ENCODE measurements around the gene PSMD9. TPM values are rescaled to one million over a fixed set of nuclear protein-coding genes. Genes with fewer than 3 reads are reported as not detected.
A peak's percentile ranks its signal among the peaks of the same experiment; 100 is the strongest.

The PSMD9 gene
- total and polyA plus RNA-seq, 9 donors, result 24.4 to 58.7 (median 35.5) TPM

- H3K36me3 ChIP-seq, result no peaks in the 10 kb centered on the region
- TF ChIP-seq EP300 (IDR thresholded peaks at IDR 0.05) (no peak), CTCF (IDR thresholded peaks at IDR 0.05) (peak in 2 of 3 donors; percentile 9 to 49)
- H3K4me1 ChIP-seq (ENCODE audit: insufficient read depth), result peaks cover 5% of the 10 kb centered on the region
- intact Hi-C loops (cut with DNase I), result loop anchor here in 3 of 4 donors (5.0 to 10.0 kb wide), 3 partner anchors 60 to 200 kb away; no protein-coding TSS in a partner anchor
- no peaks in the 10 kb centered on the region for H3K9me3 ChIP-seq
- no peaks in the 10 kb centered on the region for H3K27me3 ChIP-seq
- H3K4me3 ChIP-seq, result no peak overlapping the region
- DNase-seq, result peak in 4 of 5 donors; percentile 37 to 63 (median 48)
- no peak overlapping the region for H3K27ac ChIP-seq
- WGBS, 3 donors, result 20 to 29% (median 29%) methylated on average over 7 of the region's 7 CpGs
Observed at GRCh38 chr12:121894633-121895032, 6.0 kb downstream of the PSMD9 start.

- H3K9me3 ChIP-seq, result no peaks in the 10 kb centered on the region
- H3K36me3 ChIP-seq, result peaks cover under 1% of the 10 kb centered on the region
- no peaks in the 10 kb centered on the region for H3K4me1 ChIP-seq (ENCODE audit: insufficient read depth)
- H3K27me3 ChIP-seq, result no peaks in the 10 kb centered on the region
- TF ChIP-seq CTCF (IDR thresholded peaks at IDR 0.05) (no peak), EP300 (IDR thresholded peaks at IDR 0.05) (no peak), POLR2A (IDR thresholded peaks at IDR 0.05) (no peak)
- intact Hi-C loops (cut with DNase I), result loop anchor here in 2 of 4 donors (10.0 kb wide), 2 partner anchors 63 to 203 kb away; no protein-coding TSS in a partner anchor
- H3K4me3 ChIP-seq, result no peak overlapping the region
- 54 to 92% (median 90%) methylated on average over 5 of the region's 5 CpGs for WGBS, 3 donors
- DNase-seq, result no peak
- H3K27ac ChIP-seq, result no peak overlapping the region
Observed at GRCh38 chr12:121898287-121898686, 9.7 kb downstream of the PSMD9 start.

DNA sequence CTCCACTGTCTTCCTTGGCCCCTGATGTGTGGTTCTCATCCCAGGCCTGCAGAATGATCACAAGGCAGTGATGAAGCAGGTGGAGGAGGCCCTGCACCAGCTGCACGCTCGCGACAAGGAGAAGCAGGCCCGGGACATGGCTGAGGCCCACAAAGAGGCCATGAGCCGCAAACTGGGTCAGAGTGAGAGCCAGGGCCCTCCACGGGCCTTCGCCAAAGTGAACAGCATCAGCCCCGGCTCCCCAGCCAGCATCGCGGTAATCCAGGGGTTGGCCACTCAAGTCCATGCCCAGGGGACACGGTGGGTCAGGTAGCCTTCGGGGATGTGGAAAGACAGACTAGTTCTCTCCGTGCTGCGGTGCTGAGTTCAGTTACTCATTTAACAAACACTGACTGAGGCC lies 11.0 kb downstream of the PSMD9 start:
- intact Hi-C loops (cut with DNase I), result loop anchor here in 2 of 4 donors (10.0 kb wide), 2 partner anchors 65 to 205 kb away; no protein-coding TSS in a partner anchor
- no peak overlapping the region for H3K27ac ChIP-seq

GRCh38 chr12:121903202-121903601 lies 14.6 kb downstream of the PSMD9 start:
- DNase-seq, result no peak
- intact Hi-C loops (cut with DNase I), result no loop called here
- H3K36me3 ChIP-seq, result peaks cover 2% of the 10 kb centered on the region

More for the DNA sequence above, 11.0 kb downstream of the PSMD9 start:
- no peak for TF ChIP-seq EP300 (IDR thresholded peaks at IDR 0.05)
- TF ChIP-seq CTCF (IDR thresholded peaks at IDR 0.05), result no peak
- no peak for TF ChIP-seq POLR2A (IDR thresholded peaks at IDR 0.05)
- DNase-seq, result no peak
- Histone ChIP-seq H3K4me1 (ENCODE audit: insufficient read depth) (no peaks in the 10 kb centered on the region), H3K27me3 (no peaks in the 10 kb centered on the region), H3K4me3 (no peak overlapping the region), H3K36me3 (peaks cover 2% of the 10 kb centered on the region), H3K9me3 (no peaks in the 10 kb centered on the region)
- WGBS, 3 donors, result 85 to 93% (median 87%) methylated on average over 14 of the region's 14 CpGs

More at GRCh38 chr12:121903202-121903601, 14.6 kb downstream of the PSMD9 start:
- H3K27me3 ChIP-seq, result no peaks in the 10 kb centered on the region
- H3K4me1 ChIP-seq (ENCODE audit: insufficient read depth), result no peaks in the 10 kb centered on the region
- no peaks in the 10 kb centered on the region for H3K9me3 ChIP-seq
- no peak overlapping the region for H3K4me3 ChIP-seq
- H3K27ac ChIP-seq, result no peak overlapping the region
- WGBS, 3 donors, result 91 to 100% (median 91%) methylated on average over 2 of the region's 2 CpGs
- no peak for TF ChIP-seq POLR2A (IDR thresholded peaks at IDR 0.05)
- TF ChIP-seq CTCF (IDR thresholded peaks at IDR 0.05), result no peak
- no peak for TF ChIP-seq EP300 (IDR thresholded peaks at IDR 0.05)

Data from ovary (tissue), 9 donors.